IPS DF 6.9 (cell line): ENCODE measurements around the gene TMOD1.

Experiments used
- DNase-seq: peaks from one replicate; pipeline ENCODE4 v3.0.0-alpha.2; 2013; ENCODE audit warnings: low read depth, low spot score
- H3K27ac ChIP-seq: one replicate; pipeline ENCODE4 v1.5.1; 2013; ENCODE audit warnings: low read length, control low read depth
- H3K27me3 ChIP-seq: 2 replicates; pipeline ENCODE4 v1.6.1; 2013; ENCODE audit warnings: mild to moderate bottlenecking, low read length; ENCODE audit not compliant: control insufficient read depth, insufficient read depth
- H3K36me3 ChIP-seq: 2 replicates; pipeline ENCODE4 v1.6.1; 2013; ENCODE audit warnings: low read length; ENCODE audit not compliant: control insufficient read depth, insufficient read depth
- H3K4me1 ChIP-seq: 2 replicates; pipeline ENCODE4 v1.6.1; 2013; ENCODE audit warnings: low read length; ENCODE audit not compliant: control insufficient read depth, insufficient read depth
- H3K4me3 ChIP-seq: 2 replicates; pipeline ENCODE4 v1.5.1; 2013; ENCODE audit warnings: mild to moderate bottlenecking, low read length
- H3K9me3 ChIP-seq: 2 replicates; pipeline ENCODE4 v1.6.1; 2013; ENCODE audit warnings: low read length, inconsistent platforms; ENCODE audit not compliant: control insufficient read depth, insufficient read depth
- WGBS: extraction: QIAGEN DNeasy Blood & Tissue Kit; methylation state at CpG from one replicate; pipeline ENCODE4 v1.1.7; 2013; ENCODE audit warnings: mixed read lengths, missing lambda C conversion rate; ENCODE audit not compliant: insufficient read length, insufficient coverage; 5-methylcytosine and 5-hydroxymethylcytosine counted together

TMOD1 gene

DNA sequence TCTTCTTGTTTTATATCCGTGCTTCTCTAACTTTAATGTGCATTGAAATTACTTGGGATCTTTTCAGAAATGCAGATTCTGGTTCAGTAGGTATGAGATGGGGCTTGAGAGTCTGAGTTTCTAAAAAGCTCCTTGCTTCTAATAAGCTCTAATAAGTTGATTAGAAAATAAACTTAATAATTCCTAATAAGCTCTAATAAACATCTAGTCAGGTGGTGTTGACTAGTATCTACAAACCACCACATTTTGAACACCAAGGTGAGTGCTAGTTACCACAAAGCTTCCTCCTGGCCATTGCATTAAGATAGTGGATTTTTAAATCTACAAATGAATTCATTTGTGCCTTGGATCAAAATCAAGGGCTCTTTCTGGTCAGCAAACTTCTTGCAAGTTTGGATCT, 5.3 kb downstream of the TMOD1 start:
- Histone ChIP-seq H3K36me3 (no peaks in the 10 kb centered on the region), H3K4me3 (no peak overlapping the region), H3K9me3 (no peaks in the 10 kb centered on the region), H3K4me1 (no peaks in the 10 kb centered on the region), H3K27ac (no peak overlapping the region), H3K27me3 (peaks cover 19% of the 10 kb centered on the region)
- no peak for DNase-seq
- WGBS, result no CpG with 5 or more reads among the region's 1 CpG

DNA sequence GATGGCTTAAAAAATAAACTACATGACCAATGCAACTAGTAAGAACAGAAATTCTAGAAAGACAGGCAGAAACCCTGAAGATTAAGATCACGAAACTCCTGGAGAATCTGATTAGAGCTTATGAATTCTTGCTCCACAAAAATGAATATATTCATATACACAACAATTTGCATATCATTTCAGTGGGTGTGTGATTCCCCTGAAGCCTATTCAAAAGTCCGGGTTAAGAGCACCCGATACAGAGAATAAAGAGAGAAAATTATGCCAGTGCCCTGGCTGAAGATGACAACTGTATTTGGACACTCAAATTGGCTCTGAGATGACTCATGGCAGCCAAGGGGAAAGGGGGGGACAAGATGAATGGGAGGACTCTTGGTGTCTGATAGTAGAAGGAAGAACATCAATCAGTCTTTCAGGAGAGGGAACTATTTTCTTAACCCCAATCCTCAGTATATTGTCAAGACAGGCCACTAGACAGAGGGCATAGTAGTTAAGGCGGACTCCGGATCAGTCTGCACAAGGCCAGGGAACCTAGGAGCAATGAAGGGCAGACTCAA, 6.0 kb downstream of the TMOD1 start:
- peaks cover 14% of the 10 kb centered on the region for H3K27me3 ChIP-seq
- WGBS, result no CpG with 5 or more reads among the region's 5 CpGs

DNA sequence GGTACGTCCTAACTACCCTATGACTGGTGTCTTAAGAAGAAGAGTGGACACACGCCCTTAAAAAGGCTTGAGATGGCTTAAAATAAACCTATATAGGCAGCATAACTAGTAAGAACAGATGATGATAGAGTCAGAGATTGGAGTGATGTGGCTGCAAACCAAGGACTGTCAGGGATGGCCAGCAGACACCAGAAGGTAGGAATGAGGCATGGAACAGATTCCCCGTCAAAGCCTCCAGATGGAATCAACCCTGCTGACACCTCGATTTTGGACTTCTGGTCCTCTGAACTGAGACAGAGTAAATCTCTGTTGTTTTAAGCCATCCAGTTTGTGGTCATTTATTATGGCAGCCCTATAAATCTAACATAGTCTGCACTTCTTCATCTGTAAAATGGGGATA, 7.4 kb downstream of the TMOD1 start:
- no CpG with 5 or more reads among the region's 4 CpGs for WGBS
- no peak overlapping the region for H3K27ac ChIP-seq

More for the DNA sequence above, 6.0 kb downstream of the TMOD1 start:
- Histone ChIP-seq H3K27ac (no peak overlapping the region), H3K4me3 (no peak overlapping the region), H3K36me3 (no peaks in the 10 kb centered on the region), H3K9me3 (no peaks in the 10 kb centered on the region), H3K4me1 (no peaks in the 10 kb centered on the region)
- no peak for DNase-seq

DNA sequence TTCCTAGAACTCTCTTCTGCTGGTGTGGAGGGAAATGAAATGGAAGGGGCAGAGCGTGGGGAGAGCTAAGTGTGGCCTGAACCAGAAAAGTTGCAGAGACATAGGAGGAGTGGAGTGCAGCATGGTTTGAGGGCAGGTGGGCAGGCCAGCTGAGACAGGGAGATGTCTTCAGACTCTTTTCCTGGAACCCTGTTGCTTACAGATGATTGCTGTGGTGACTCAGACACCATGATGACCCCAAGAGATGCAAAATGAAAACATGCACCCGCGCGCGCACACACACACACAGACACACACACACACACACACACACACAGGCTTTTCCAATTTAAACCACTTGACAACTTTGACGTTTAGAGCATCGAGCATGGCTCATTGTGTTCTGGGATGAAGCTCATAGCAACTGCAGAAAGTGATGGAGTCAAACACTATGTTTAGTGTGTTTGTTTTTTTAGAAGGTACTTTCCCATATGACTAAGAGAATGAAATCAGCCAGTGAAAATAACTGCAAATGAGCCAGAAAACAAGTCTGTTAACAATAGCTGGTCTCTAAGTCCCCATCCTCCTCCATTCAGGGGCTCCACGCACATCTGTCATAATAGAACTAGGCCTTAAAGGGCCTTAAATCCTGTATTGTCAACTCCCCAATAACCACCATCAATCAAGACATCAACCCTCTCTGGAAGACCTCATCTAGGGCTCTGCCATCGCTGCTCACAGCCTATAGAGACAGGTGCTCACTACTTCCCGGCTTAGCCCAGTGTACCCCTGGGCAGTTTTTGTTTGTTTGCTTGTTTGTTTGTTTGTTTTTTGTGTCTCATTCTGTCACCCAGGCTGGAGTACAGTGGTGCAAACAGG, 9.6 kb downstream of the TMOD1 start:
- Histone ChIP-seq H3K27ac (no peak overlapping the region), H3K9me3 (no peaks in the 10 kb centered on the region), H3K4me3 (no peak overlapping the region), H3K27me3 (no peaks in the 10 kb centered on the region), H3K4me1 (no peaks in the 10 kb centered on the region), H3K36me3 (no peaks in the 10 kb centered on the region)
- DNase-seq, result no peak
- WGBS, result no CpG with 5 or more reads among the region's 10 CpGs

More for the DNA sequence above, 7.4 kb downstream of the TMOD1 start:
- DNase-seq, result no peak
- Histone ChIP-seq H3K4me1 (no peaks in the 10 kb centered on the region), H3K27me3 (peaks cover 2% of the 10 kb centered on the region), H3K36me3 (no peaks in the 10 kb centered on the region), H3K9me3 (no peaks in the 10 kb centered on the region), H3K4me3 (no peak overlapping the region)

DNA sequence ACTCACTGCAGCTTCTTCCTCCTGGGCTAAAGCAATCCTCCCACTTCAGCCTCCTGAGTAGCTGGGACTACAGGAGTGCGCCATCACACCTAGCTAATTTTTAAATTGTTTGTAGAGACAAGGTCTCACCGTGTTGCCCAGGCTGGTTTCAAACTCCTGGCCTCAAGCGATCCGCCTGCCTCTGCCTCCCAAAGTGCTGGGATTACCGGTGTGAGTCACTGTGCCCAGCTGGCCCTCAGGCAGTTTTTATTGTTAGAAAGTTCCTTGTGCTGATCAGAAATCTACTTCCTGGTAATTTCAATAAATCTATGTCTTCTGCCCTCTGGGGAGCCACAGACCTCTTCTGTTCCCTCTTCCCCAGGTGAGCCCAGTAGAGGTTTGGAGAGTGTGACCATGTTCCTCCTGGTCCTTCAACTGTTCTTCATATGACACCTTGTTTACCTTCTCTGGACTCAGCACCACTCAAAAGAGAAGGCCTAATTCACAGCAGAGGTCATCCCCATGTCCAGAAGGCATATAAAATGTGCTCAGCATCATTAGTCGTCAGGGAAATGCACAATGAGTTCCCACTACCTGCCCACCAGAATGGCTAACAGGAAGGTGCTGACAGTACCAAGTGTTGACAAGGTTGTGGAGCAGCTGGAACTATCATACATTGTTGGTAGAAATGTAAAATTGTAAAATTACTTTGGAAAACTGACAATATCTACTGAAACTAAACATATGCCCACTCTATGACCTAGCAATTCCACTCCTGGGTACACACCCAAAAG, 10.4 kb downstream of the TMOD1 start:
- H3K27me3 ChIP-seq, result no peaks in the 10 kb centered on the region
- WGBS, result no CpG with 5 or more reads among the region's 6 CpGs
- no peaks in the 10 kb centered on the region for H3K9me3 ChIP-seq
- no peak overlapping the region for H3K4me3 ChIP-seq
- H3K4me1 ChIP-seq, result no peaks in the 10 kb centered on the region
- H3K27ac ChIP-seq, result no peak overlapping the region
- DNase-seq, result no peak
- no peaks in the 10 kb centered on the region for H3K36me3 ChIP-seq

DNA sequence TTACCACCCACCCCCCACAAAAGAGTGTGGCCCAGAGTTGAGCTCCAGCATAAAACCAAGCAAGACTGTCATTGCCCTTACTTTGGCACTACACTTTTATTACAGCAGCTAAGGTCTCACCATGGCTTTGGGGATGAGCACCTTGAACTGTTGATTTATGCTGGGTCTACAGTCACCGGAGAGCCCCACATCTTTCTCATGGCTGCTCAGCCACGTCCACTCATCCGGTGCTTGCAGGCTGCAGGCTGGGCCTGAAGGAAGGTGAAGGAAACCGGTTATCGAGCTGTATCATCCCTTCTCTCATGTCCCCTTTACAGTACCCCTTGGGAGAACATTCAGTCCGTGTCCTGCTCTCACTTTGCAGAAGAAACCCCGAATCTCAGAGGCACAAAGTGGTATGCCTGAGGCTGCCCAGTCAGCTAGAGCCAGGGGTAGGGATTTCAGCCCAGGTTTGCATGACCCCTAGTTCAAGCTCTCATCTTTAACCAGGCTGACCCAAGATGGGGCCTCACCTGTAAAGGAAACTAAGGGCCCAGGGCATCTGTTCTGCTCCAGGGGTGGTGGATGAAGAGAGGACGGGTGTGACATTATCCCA, 11.6 kb downstream of the TMOD1 start:
- Histone ChIP-seq H3K4me3 (no peak overlapping the region), H3K27ac (no peak overlapping the region), H3K4me1 (no peaks in the 10 kb centered on the region), H3K9me3 (no peaks in the 10 kb centered on the region), H3K36me3 (no peaks in the 10 kb centered on the region), H3K27me3 (no peaks in the 10 kb centered on the region)
- no CpG with 5 or more reads among the region's 8 CpGs for WGBS
- DNase-seq, result no peak

DNA sequence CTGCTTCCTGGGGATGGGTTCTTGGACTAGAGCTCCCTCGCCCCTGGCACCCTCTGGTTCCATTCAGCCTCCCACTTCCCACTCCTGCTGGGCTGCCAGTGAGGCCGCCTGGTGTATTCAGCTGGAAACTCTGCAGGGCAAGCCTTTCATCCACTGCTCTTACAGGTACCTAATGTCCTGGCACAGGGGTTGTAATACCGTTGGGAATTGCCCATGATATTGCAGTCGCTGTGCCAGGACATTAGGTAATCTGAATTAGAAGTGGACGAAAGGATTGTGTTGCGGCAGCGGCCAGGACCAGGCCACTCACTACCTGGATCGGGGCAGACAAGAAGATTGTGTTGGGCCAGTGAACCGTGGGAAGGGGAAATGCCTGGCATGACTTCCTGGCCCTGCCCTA, 13.1 kb downstream of the TMOD1 start:
- H3K4me3 ChIP-seq, result no peak overlapping the region
- DNase-seq, result no peak
- no peaks in the 10 kb centered on the region for H3K27me3 ChIP-seq
- H3K27ac ChIP-seq, result no peak overlapping the region
- no peaks in the 10 kb centered on the region for H3K4me1 ChIP-seq
- H3K9me3 ChIP-seq, result no peaks in the 10 kb centered on the region
- no peaks in the 10 kb centered on the region for H3K36me3 ChIP-seq
- no CpG with 5 or more reads among the region's 9 CpGs for WGBS

DNA sequence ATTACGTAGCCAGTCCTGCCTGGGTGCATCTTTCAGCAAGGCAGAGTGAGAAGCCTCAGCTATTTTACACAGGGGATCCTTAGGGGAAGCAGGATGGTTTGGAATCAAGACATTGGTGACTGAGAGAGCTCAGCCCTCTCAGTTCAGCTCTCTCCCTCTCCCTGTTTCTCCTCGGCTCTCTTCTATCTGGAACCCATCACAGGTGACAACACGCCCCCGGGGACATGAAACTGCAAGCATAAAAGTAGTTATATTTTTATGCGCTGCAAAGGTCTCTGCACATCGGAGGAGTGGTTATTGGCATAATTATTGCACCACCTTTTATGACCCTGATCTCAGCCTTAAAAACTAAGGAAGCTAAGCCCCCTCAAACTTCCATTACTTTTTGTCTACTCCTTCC, 14.2 kb downstream of the TMOD1 start:
- Histone ChIP-seq H3K9me3 (no peaks in the 10 kb centered on the region), H3K27me3 (no peaks in the 10 kb centered on the region), H3K36me3 (no peaks in the 10 kb centered on the region), H3K4me3 (no peak overlapping the region), H3K4me1 (no peaks in the 10 kb centered on the region), H3K27ac (no peak overlapping the region)
- WGBS, result no CpG with 5 or more reads among the region's 6 CpGs
- DNase-seq, result no peak

DNA sequence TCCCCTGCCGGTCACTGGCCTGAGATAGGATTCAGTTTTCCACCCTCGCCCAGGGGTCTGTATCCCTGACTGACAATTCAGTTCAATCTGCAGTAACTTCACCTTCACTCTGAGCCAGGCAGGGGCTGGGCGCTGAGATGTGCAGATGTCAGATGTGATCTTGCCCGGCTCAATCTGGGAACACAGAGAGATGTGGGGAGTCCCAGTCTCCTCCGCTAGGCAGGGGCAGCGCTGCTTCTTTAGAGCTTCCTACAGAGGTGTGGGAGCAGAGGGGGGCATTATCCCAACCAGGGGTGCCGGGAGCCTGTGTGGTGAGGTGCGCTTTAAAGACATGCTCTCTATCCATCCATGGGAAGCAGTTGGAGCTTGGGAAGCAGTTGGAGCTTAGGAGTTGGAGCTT, 14.6 kb downstream of the TMOD1 start:
- Histone ChIP-seq H3K4me3 (no peak overlapping the region), H3K9me3 (no peaks in the 10 kb centered on the region), H3K4me1 (no peaks in the 10 kb centered on the region), H3K36me3 (no peaks in the 10 kb centered on the region), H3K27me3 (no peaks in the 10 kb centered on the region), H3K27ac (no peak overlapping the region)
- DNase-seq, result no peak
- WGBS, result no CpG with 5 or more reads among the region's 8 CpGs

DNA sequence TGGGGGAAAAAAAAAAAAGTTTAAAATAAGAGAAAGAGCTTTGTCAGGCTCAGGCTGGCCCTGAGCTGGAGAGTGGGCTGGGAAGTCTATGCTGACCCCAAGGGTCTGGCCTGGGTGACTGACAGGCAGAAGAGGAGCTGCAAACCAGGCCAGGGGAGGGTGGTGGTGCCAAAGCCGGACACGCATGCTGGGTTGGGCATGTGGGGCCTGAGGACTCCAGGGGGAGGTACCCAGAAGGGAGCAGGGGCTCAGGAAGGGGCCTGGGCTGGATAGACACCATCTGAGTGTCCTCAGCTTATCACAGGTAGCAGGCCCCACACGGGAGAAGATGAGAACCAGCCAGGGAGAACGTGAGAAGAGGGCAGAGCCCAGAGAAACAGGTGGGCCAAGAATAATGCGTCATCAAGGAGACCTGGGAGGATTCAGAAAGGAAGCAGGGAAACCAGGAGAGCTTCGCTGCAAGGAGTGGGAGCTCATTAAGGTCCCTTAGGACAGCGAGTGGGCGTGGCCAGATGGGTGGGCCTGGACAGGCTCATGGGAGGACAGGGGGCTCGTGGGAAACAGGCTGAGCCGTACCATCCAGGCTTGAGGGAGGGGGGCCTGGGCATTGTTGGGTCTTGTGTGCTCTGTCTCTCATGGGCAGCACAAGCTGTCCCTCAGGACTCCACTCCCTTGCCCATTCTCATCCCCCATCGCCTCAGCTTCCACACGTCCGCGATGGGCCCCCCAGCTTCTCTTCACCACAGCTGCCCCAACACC, 16.0 kb downstream of the TMOD1 start:
- Histone ChIP-seq H3K27ac (no peak overlapping the region), H3K36me3 (no peaks in the 10 kb centered on the region), H3K9me3 (no peaks in the 10 kb centered on the region), H3K4me1 (no peaks in the 10 kb centered on the region), H3K27me3 (no peaks in the 10 kb centered on the region), H3K4me3 (no peak overlapping the region)
- no peak for DNase-seq
- WGBS, result no CpG with 5 or more reads among the region's 14 CpGs
